GM18508 (cell line): Measurements from ENCODE around the gene GRIP1.
"Not testable (repeated sequence)": the region's sequence is repeated elsewhere in the genome, so short reads cannot be mapped to it uniquely, and the experiment has no call there.

Experiments used
- ATAC-seq: cut with Tn5 transposase; IDR thresholded peaks from one replicate; pipeline ENCODE4 v1.9.1; 2021; ENCODE audit warnings: moderate number of reproducible peaks; ENCODE audit not compliant: insufficient read depth, unreplicated experiment

The GRIP1 gene

GRCh38 chr12:66548338-66549049 lies 130.4 kb downstream of the GRIP1 start:
- no peak for ATAC-seq

GRCh38 chr12:66541426-66541825 lies 137.4 kb downstream of the GRIP1 start:
- no peak for ATAC-seq

- no peak for ATAC-seq
Observed at GRCh38 chr12:66539431-66539830, 139.4 kb downstream of the GRIP1 start.

GRCh38 chr12:66538970-66539369 lies 139.9 kb downstream of the GRIP1 start:
- ATAC-seq: no peak

- ATAC-seq: no peak
Observed at GRCh38 chr12:66537876-66538275, 141.0 kb downstream of the GRIP1 start.

- ATAC-seq: no peak
Observed at GRCh38 chr12:66533767-66534166, 145.1 kb downstream of the GRIP1 start.

GRCh38 chr12:66531766-66532165 lies 147.1 kb downstream of the GRIP1 start:
- ATAC-seq: no peak

GRCh38 chr12:66529934-66530333 lies 148.9 kb downstream of the GRIP1 start:
- no peak for ATAC-seq

GRCh38 chr12:66516561-66516960 lies 162.3 kb downstream of the GRIP1 start:
- ATAC-seq: no peak

GRCh38 chr12:66516133-66516532 lies 162.7 kb downstream of the GRIP1 start:
- no peak for ATAC-seq

- no peak for ATAC-seq
Observed at GRCh38 chr12:66514581-66514980, 164.3 kb downstream of the GRIP1 start.

- no peak for ATAC-seq
Observed at GRCh38 chr12:66508025-66508424, 170.9 kb downstream of the GRIP1 start.

GRCh38 chr12:66503746-66504145 lies 175.1 kb downstream of the GRIP1 start:
- no peak for ATAC-seq

GRCh38 chr12:66502911-66503310 lies 176.0 kb downstream of the GRIP1 start:
- no peak for ATAC-seq

GRCh38 chr12:66500841-66501240 lies 178.0 kb downstream of the GRIP1 start:
- ATAC-seq: peak; percentile 74

GRCh38 chr12:66500091-66500490 lies 178.8 kb downstream of the GRIP1 start:
- no peak for ATAC-seq

GRCh38 chr12:66499000-66499399 lies 179.9 kb downstream of the GRIP1 start:
- no peak for ATAC-seq

- ATAC-seq: not testable (repeated sequence)
Observed at GRCh38 chr12:66498059-66498458, 180.8 kb downstream of the GRIP1 start.

- no peak for ATAC-seq
Observed at GRCh38 chr12:66497008-66497897, 181.6 kb downstream of the GRIP1 start.

- no peak for ATAC-seq
Observed at GRCh38 chr12:66496595-66496994, 182.3 kb downstream of the GRIP1 start.

- no peak for ATAC-seq
Observed at GRCh38 chr12:66495709-66496108, 183.2 kb downstream of the GRIP1 start.

GRCh38 chr12:66493819-66494218 lies 185.1 kb downstream of the GRIP1 start:
- ATAC-seq: no peak
